Brain pericyte (primary cell): ENCODE data around the gene CHCHD1.
"Not testable (repeated sequence)": the region's sequence is repeated elsewhere in the genome, so short reads cannot be mapped to it uniquely, and the experiment has no call there.

Source experiments
- DNase-seq: peaks from one replicate; pipeline ENCODE4 v3.0.0-alpha.2; 2012; ENCODE audit warnings: low read depth, low spot score

CHCHD1 gene

DNA sequence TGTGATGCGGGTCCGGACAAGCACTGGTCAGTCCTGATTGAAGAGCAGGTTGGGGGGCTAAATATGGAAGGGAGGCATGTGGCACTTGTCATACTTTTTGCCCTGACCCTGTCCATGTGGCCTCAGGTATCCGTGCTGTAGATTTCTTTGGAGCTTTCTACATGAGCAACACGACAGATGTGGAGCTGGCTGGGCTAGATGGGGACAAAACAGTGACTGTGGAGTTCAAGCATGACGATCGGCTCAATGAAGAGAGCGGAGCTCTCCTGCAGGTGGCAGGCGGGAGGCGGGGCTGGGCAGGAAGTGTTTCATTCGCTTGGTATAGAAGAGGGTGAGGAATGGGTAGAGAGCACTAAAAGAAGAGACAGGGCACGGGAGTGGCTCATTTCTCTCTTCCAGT lies 13.0 kb upstream of the CHCHD1 start:
- DNase-seq = no peak

GRCh38 chr10:73769396-73769795 lies 12.5 kb upstream of the CHCHD1 start:
- DNase-seq = no peak

GRCh38 chr10:73771722-73772280 lies 10.0 kb upstream of the CHCHD1 start:
- no peak for DNase-seq

DNA sequence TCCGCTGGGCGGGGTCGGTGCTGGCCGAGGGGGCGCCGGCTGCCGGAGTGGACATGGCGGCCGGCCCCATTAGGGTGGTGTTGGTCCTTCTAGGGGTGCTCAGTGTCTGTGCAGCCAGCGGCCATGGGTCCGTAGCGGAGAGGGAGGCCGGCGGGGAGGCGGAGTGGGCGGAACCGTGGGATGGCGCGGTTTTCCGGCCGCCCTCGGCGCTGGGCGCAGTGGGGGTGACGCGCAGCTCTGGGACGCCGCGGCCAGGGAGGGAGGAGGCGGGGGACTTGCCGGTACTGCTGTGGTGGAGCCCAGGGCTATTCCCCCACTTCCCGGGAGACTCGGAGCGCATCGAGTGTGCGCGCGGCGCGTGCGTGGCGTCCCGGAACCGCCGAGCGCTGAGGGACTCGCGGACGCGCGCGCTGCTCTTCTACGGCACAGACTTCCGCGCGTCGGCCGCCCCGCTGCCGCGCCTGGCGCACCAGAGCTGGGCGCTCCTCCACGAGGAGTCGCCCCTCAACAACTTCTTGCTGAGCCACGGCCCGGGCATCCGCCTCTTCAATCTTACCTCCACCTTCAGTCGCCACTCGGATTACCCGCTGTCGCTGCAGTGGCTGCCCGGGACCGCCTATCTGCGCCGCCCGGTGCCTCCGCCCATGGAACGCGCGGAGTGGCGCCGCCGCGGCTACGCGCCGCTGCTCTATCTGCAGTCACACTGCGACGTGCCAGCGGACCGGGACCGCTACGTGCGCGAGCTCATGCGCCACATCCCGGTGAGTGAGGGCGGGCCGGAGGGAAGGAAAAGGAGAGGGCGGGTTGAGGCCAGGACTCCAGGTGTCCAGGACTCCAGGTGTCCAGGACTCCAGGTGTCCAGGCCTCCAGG lies 9.3 kb upstream of the CHCHD1 start:
- peak; percentile 59 for DNase-seq

DNA sequence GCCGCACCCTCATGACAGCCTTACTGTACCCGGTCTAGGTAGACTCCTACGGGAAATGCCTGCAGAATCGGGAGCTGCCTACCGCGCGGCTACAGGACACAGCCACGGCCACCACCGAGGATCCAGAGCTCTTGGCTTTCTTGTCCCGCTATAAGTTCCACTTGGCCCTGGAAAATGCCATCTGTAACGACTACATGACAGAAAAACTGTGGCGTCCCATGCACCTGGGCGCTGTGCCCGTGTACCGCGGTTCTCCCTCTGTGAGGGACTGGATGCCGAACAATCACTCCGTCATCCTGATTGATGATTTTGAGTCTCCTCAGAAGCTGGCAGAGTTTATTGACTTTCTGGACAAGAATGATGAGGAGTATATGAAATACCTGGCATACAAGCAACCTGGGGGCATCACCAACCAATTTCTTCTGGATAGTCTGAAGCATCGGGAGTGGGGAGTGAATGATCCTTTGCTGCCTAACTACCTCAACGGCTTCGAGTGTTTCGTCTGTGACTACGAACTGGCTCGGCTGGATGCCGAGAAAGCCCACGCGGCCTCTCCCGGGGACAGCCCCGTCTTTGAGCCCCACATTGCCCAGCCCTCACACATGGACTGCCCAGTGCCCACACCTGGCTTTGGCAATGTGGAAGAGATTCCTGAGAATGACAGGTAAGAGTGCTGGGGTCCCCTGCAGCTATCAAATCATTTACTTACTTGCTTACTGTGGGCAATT lies 8.5 kb upstream of the CHCHD1 start:
- no peak for DNase-seq

GRCh38 chr10:73774637-73775036 lies 7.2 kb upstream of the CHCHD1 start:
- no peak for DNase-seq

GRCh38 chr10:73779018-73779417 lies 2.8 kb upstream of the CHCHD1 start:
- DNase-seq = no peak

- no peak for DNase-seq
Measured at GRCh38 chr10:73779539-73780197, 2.2 kb upstream of the CHCHD1 start.

- no peak for DNase-seq
Measured at GRCh38 chr10:73780301-73780700, 1.5 kb upstream of the CHCHD1 start.

DNA sequence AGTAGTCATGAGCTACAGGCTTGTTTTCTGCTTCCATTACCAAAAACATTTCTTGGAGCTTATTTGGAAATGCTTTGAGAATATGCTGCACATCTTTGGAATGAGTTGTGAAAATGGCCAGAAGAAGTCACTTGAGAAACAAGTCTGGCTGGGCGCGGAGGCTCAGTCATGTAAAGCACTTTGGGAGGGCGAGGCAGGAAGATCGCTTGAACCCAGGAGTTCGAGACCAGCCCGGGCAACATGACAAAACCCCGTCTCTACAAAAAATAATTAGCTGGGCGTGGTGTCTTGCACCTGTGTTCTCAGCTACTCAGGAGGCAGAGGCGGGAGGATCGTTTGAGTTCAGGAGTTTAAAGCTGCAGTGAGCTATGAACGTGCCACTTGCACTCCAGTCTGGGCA lies 882 bp upstream of the CHCHD1 start:
- no peak for DNase-seq

GRCh38 chr10:73781548-73781878 lies 335 bp upstream of the CHCHD1 start:
- no peak for DNase-seq

DNA sequence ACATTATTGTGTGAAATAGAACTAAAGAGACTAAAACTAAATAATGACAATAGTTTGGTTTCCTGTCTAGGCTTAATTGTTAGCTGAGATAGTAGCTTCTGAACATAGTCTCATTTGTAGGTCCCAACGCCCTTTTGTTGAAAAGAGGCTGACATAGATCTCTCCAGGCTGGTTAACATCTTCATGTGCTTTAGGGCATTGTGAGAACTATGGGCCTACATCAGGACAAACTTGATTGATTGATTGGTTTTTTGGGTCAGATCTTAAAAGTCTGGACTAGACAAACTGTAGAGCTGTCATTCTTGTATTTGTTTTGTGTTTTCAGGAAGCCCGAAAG lies 869 bp downstream of the CHCHD1 start:
- DNase-seq = no peak

DNA sequence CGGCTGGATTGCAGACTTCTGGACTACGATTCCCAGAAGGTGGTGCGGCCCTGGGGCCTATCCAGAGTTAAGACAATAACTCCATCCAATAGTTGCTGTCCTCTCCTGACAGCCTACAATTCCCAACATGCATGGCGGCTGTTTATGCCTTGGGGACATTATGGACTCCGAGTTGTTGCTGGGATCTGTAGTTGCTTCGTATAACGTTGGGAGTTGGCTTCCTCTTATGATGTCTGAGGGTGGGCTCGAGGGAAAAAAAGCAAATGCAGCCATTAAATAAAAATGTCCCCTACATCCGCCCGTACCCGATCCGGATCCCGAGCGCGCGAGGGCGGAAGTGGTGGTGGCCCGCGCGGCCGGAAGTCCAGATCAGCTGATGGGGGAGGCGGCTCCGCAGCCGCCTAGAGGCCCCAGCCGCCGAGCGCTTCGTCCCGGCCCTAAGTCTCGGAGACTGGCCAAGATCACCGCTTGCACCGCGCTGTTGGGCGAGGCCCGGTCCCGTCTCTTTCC lies 3.4 kb downstream of the CHCHD1 start, which contains the start of gene ZSWIM8:
Gene ZSWIM8 (plus strand): TSS at position 396 of the 510 bp plus-strand sequence. CDS start 273 bp downstream, outside the sequence.
- DNase-seq = peak; percentile 97

DNA sequence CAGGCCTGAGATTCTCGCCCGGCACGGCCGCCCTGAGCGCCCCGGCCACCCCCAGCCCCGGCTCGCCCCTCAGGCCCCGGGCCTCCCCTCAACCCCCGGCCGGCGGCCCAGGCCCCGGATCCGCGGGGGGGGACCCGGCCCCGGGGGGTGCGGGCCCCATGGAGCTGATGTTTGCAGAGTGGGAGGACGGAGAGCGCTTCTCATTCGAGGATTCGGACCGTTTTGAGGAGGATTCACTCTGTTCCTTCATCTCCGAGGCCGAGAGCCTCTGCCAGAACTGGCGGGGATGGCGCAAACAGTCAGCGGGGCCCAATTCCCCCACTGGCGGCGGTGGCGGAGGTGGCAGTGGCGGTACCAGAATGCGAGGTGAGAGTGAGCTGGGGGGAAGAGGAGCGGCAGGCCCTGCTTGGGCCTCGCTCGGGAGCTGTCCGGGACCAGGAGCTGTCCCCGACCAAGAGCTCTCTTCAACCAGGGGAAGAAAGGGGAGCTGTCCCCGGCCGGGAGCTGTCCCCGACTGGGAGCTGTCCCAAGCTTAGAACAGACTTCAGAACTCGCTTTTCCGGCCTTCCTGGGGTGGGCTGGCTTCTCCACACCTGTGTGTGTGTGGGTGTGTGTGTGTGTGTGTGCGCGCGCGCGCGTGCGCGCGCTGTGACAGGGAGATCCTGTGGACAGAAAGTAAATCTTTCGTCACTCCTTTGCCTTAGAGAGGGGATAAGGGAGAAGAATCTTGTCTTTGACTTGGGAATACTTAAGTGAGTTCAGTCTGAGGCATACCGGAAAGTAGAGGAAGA lies 4.1 kb downstream of the CHCHD1 start:
- DNase-seq = no peak

DNA sequence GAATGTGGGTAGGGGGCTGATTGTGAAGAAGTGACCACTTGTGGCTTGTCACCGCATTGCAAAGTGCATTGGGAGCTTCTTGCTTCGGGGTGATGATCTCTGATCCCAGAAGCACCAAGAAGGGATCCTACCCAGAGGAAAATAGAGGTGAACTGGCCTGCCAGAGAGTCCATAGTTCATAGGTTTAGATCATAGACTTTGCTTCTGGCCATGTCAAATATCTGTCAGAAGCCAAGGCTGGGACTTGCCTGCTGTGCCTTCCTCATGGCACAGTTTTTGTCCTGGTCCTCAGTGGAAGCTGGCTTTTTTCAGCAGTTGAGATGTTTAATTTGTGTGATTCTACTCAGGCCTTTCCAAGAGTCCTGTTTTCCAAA lies 4.7 kb downstream of the CHCHD1 start:
- DNase-seq = no peak

GRCh38 chr10:73787031-73787800 lies 5.4 kb downstream of the CHCHD1 start:
- not testable (repeated sequence) for DNase-seq

- DNase-seq = no peak
Measured at GRCh38 chr10:73788864-73789658, 7.2 kb downstream of the CHCHD1 start.

- no peak for DNase-seq
Measured at GRCh38 chr10:73789659-73790055, 7.8 kb downstream of the CHCHD1 start.

GRCh38 chr10:73790886-73791625 lies 9.2 kb downstream of the CHCHD1 start:
- DNase-seq = no peak
